GM21786 (cell line): Measurements from ENCODE around the gene SLU7.

Experiments used
- ATAC-seq: cut with Tn5 transposase; IDR thresholded peaks from one replicate; pipeline ENCODE4 v1.9.1; 2021; ENCODE audit not compliant: unreplicated experiment

Gene SLU7

GRCh38 chr5:160367885-160368284, 51.0 kb downstream of the SLU7 start:
- no peak for ATAC-seq

GRCh38 chr5:160367261-160367660, 51.6 kb downstream of the SLU7 start:
- no peak for ATAC-seq

GRCh38 chr5:160366230-160366629, 52.7 kb downstream of the SLU7 start:
- no peak for ATAC-seq

GRCh38 chr5:160363660-160364395, 55.1 kb downstream of the SLU7 start:
- no peak for ATAC-seq

GRCh38 chr5:160363211-160363610, 55.7 kb downstream of the SLU7 start:
- no peak for ATAC-seq

- ATAC-seq = no peak
These were observed 57.2 kb downstream of the SLU7 start for GRCh38 chr5:160361624-160362228.

GRCh38 chr5:160360310-160360709, 58.6 kb downstream of the SLU7 start:
- no peak for ATAC-seq

- no peak for ATAC-seq
These were observed 59.1 kb downstream of the SLU7 start for GRCh38 chr5:160359816-160360215.

GRCh38 chr5:160359242-160359641, 59.6 kb downstream of the SLU7 start:
- no peak for ATAC-seq

GRCh38 chr5:160357861-160358411, 60.9 kb downstream of the SLU7 start:
- ATAC-seq = no peak

GRCh38 chr5:160357394-160357793, 61.5 kb downstream of the SLU7 start:
- ATAC-seq = no peak

- ATAC-seq = no peak
These were observed 62.1 kb downstream of the SLU7 start for GRCh38 chr5:160356550-160357347.

GRCh38 chr5:160354666-160355065, 64.2 kb downstream of the SLU7 start:
- ATAC-seq = no peak

GRCh38 chr5:160353379-160353778, 65.5 kb downstream of the SLU7 start:
- no peak for ATAC-seq

GRCh38 chr5:160352308-160352707, 66.6 kb downstream of the SLU7 start:
- ATAC-seq = no peak
